SU-DHL-6 (cell line): ENCODE data around the gene C16orf78.

Experiments used
- H2AFZ ChIP-seq: fragments of 200-600 bp; sonication (generic); 2 replicates; pipeline ENCODE4 v1.6.1; 2014; ENCODE audit warnings: low read depth, mild to moderate bottlenecking, moderate library complexity, mixed read lengths, antibody characterized with exemption, low read length; ENCODE audit not compliant: severe bottlenecking
- H3F3A ChIP-seq: fragments of 200-600 bp; shearing (Covaris generic); 2 replicates; pipeline ENCODE4 v1.6.0; 2016; ENCODE audit warnings: antibody characterized with exemption, mild to moderate bottlenecking; ENCODE audit not compliant: insufficient read depth
- H3K27ac ChIP-seq: fragments of 200-600 bp; sonication (generic); 2 replicates; pipeline ENCODE4 v1.5.1; 2016; ENCODE audit warnings: low read depth, mild to moderate bottlenecking, low read length, moderate library complexity, mixed read lengths
- H3K27me3 ChIP-seq: fragments of 200-600 bp; sonication (generic), shearing (Covaris generic); 2 replicates; pipeline ENCODE4 v1.6.0; 2014; ENCODE audit warnings: mild to moderate bottlenecking, low read length
- H3K36me3 ChIP-seq: fragments of 200-600 bp; sonication (generic); 2 replicates; pipeline ENCODE4 v1.6.1; 2014; ENCODE audit warnings: mild to moderate bottlenecking, low read length, mixed read lengths
- H3K4me2 ChIP-seq: fragments of 300-600, 200-600 bp; shearing (Covaris generic), sonication (generic); 2 replicates; pipeline ENCODE4 v1.6.0; 2014; ENCODE audit warnings: low read length, low read depth, mild to moderate bottlenecking; ENCODE audit not compliant: poor library complexity, severe bottlenecking
- H3K4me3 ChIP-seq: fragments of 200-600 bp; sonication (generic); 2 replicates; pipeline ENCODE4 v1.5.1; 2014; ENCODE audit warnings: antibody characterized with exemption, low read length, mild to moderate bottlenecking, mixed read lengths; ENCODE audit not compliant: insufficient read depth, poor library complexity, severe bottlenecking
- H3K79me2 ChIP-seq: fragments of 200-600 bp; sonication (generic); 2 replicates; pipeline ENCODE4 v1.6.1; 2014; ENCODE audit warnings: mild to moderate bottlenecking, low read length, moderate library complexity; ENCODE audit not compliant: insufficient read depth
- H3K9ac ChIP-seq: fragments of 200-600 bp; sonication (generic); 2 replicates; pipeline ENCODE4 v1.7.0; 2014; ENCODE audit warnings: mild to moderate bottlenecking, low read length
- H3K9me2 ChIP-seq: fragments of 200-600 bp; sonication (generic); replicated peaks from 2 replicates; pipeline ENCODE4 v1.6.1; 2014; ENCODE audit warnings: low read length; ENCODE audit not compliant: insufficient read depth
- H3K9me3 ChIP-seq: fragments of 200-600 bp; sonication (generic); 2 replicates; pipeline ENCODE4 v1.6.1; 2014; ENCODE audit warnings: low read length, mixed read lengths; ENCODE audit not compliant: insufficient read depth
- H4K20me1 ChIP-seq: fragments of 200-600 bp; sonication (generic); 2 replicates; pipeline ENCODE4 v1.6.1; 2014; ENCODE audit warnings: low read depth, mild to moderate bottlenecking, antibody characterized with exemption, low read length, moderate library complexity, mixed read lengths
- CTCF ChIP-seq: fragments of 200-600 bp; sonication (generic); IDR thresholded peaks from one replicate; pipeline ENCODE4 v1.5.1; 2017; ENCODE audit warnings: antibody characterized with exemption, mild to moderate bottlenecking, low read length, moderate library complexity; ENCODE audit not compliant: insufficient read depth, poor library complexity, severe bottlenecking
- EZH2phosphoT487 ChIP-seq: fragments of 200-600 bp; sonication (generic), shearing (Covaris generic); conservative IDR thresholded peaks from 2 replicates; pipeline ENCODE4 v1.6.1; 2018; ENCODE audit warnings: mild to moderate bottlenecking, antibody characterized with exemption, low read length, moderate library complexity, mixed read lengths

C16orf78 gene

GRCh38 chr16:49377196-49377755 lies 3.7 kb downstream of the C16orf78 start:
- no peaks in the 10 kb centered on the region for H3F3A ChIP-seq
- H4K20me1 ChIP-seq: no peaks in the 10 kb centered on the region
- no peak overlapping the region for H3K9ac ChIP-seq
- no peak overlapping the region for H3K4me2 ChIP-seq
- no peak for TF ChIP-seq EZH2phosphoT487
- no peak for TF ChIP-seq CTCF
- H3K9me2 ChIP-seq: no peaks in the 10 kb centered on the region
- H3K79me2 ChIP-seq: no peaks in the 10 kb centered on the region
- no peak overlapping the region for H2AFZ ChIP-seq
- no peak overlapping the region for H3K27ac ChIP-seq
- no peaks in the 10 kb centered on the region for H3K9me3 ChIP-seq
- no peak overlapping the region for H3K4me3 ChIP-seq
- no peaks in the 10 kb centered on the region for H3K27me3 ChIP-seq
- no peaks in the 10 kb centered on the region for H3K36me3 ChIP-seq

GRCh38 chr16:49378238-49378637 lies 4.6 kb downstream of the C16orf78 start:
- TF ChIP-seq CTCF (no peak), EZH2phosphoT487 (no peak)
- no peaks in the 10 kb centered on the region for H3K9me2 ChIP-seq
- no peaks in the 10 kb centered on the region for H3K27me3 ChIP-seq
- no peak overlapping the region for H3K27ac ChIP-seq
- no peaks in the 10 kb centered on the region for H3F3A ChIP-seq
- H3K79me2 ChIP-seq: no peaks in the 10 kb centered on the region
- H3K4me3 ChIP-seq: no peak overlapping the region
- no peaks in the 10 kb centered on the region for H3K9me3 ChIP-seq
- no peak overlapping the region for H2AFZ ChIP-seq
- H4K20me1 ChIP-seq: no peaks in the 10 kb centered on the region
- no peak overlapping the region for H3K4me2 ChIP-seq
- H3K9ac ChIP-seq: no peak overlapping the region
- no peaks in the 10 kb centered on the region for H3K36me3 ChIP-seq

- Histone ChIP-seq H3K36me3 (no peaks in the 10 kb centered on the region), H3K4me3 (no peak overlapping the region), H4K20me1 (no peaks in the 10 kb centered on the region), H3K9me3 (no peaks in the 10 kb centered on the region), H2AFZ (no peak overlapping the region), H3K27me3 (no peaks in the 10 kb centered on the region), H3K79me2 (no peaks in the 10 kb centered on the region), H3K9ac (no peak overlapping the region), H3K9me2 (no peaks in the 10 kb centered on the region), H3K4me2 (no peak overlapping the region), H3F3A (no peaks in the 10 kb centered on the region), H3K27ac (no peak overlapping the region)
- no peak for TF ChIP-seq CTCF
Observed at GRCh38 chr16:49378816-49379215, 5.2 kb downstream of the C16orf78 start.
